Lung (tissue), 12 donors: ENCODE measurements around the gene LENEP. TPM values are rescaled to one million over a fixed set of nuclear protein-coding genes. Genes with fewer than 3 reads are reported as not detected.

Source experiments
- ATAC-seq: fragments of 200-7000 bp; cut with Tn5 transposase; one replicate; pipeline ENCODE4 v1.9.1; 2020; ENCODE audit warnings: moderate number of reproducible peaks; ENCODE audit not compliant: insufficient read depth, low FRiP score
- DNase-seq, 3 donors: peaks; one replicate each; pipeline ENCODE4 v3.0.0-alpha.2; 2013 to 2017
- H3K27ac ChIP-seq, 2 donors: one replicate each; pipeline ENCODE4 v1.5.1; 2013; ENCODE audit warnings: mild to moderate bottlenecking in 2 of 2, moderate library complexity in 2 of 2, control low read depth in 1 of 2, inconsistent platforms in 1 of 2, low read depth in 1 of 2, low read length in 1 of 2
- H3K27me3 ChIP-seq, 3 donors: one replicate each; pipeline ENCODE4 v1.5.1; 2013; ENCODE audit warnings: low read length in 2 of 3; ENCODE audit not compliant: control insufficient read depth in 3 of 3, insufficient read depth in 3 of 3
- H3K36me3 ChIP-seq, 4 donors: one replicate each; pipeline ENCODE4 v1.5.1; 2013; ENCODE audit warnings: low read length in 4 of 4, mild to moderate bottlenecking in 1 of 4, moderate library complexity in 1 of 4; ENCODE audit not compliant: control insufficient read depth in 4 of 4, insufficient read depth in 4 of 4
- H3K4me1 ChIP-seq, 5 donors: one replicate each; pipeline ENCODE4 v1.5.1; 2013; ENCODE audit warnings: low read length in 5 of 5, mild to moderate bottlenecking in 2 of 5, moderate library complexity in 1 of 5; ENCODE audit not compliant: control insufficient read depth in 5 of 5, insufficient read depth in 5 of 5
- H3K4me3 ChIP-seq: one replicate; pipeline ENCODE4 v1.5.1; 2013; ENCODE audit warnings: mild to moderate bottlenecking, control low read depth, moderate library complexity
- H3K9ac ChIP-seq, 2 donors: one replicate each; pipeline ENCODE4 v1.5.1; 2013; ENCODE audit warnings: low read length in 2 of 2, control low read depth in 1 of 2; ENCODE audit not compliant: insufficient read depth in 1 of 2
- H3K9me3 ChIP-seq, 4 donors: one replicate each; pipeline ENCODE4 v1.5.1; 2013; ENCODE audit warnings: low read length in 3 of 4, mild to moderate bottlenecking in 1 of 4, moderate library complexity in 1 of 4; ENCODE audit not compliant: control insufficient read depth in 4 of 4, insufficient read depth in 3 of 4
- CTCF ChIP-seq: IDR thresholded peaks from 2 replicates; pipeline ENCODE4 v1.5.1; 2012; ENCODE audit warnings: mild to moderate bottlenecking; ENCODE audit errors: control extremely low read depth, extremely low read depth
- WGBS, 2 donors: extraction: QIAGEN DNeasy Blood & Tissue Kit; methylation state at CpG; one replicate each; pipeline ENCODE4 v1.1.7; 2013; 5-methylcytosine and 5-hydroxymethylcytosine counted together
- polyA plus RNA-seq, 2 donors: library from polyadenylated mRNA; stranded (reverse); fragments of 200-250 nt; gene quantifications; one replicate each; pipeline ENCODE4 v1.2.1, GENCODE V29; 2013
- total RNA-seq, 2 donors: library from RNA; depleted of rRNA in 1 of 2; stranded (reverse); fragments of >200 nt in 1 of 2; gene quantifications; one replicate each; pipeline ENCODE4 v1.2.1, GENCODE V29; 2014 to 2021
- donor health status: control.
- donor health status: control.
- donor health status: Bipolar disorder and iron deficiency.
- donor health status: healthy.
- donor health status: DM: yes; HTN: yes; CAD: no.

Gene LENEP
- total and polyA plus RNA-seq, 4 donors = 0.31 to 0.89 TPM; not detected in 2

- H3K9ac ChIP-seq = peak overlapping the region in 1 of 2 donors; percentile 13
- WGBS, 2 donors = 86% methylated on average over 15 of the region's 15 CpGs
- DNase-seq (no peak), ATAC-seq (no peak)
- no peak for TF ChIP-seq CTCF
- no peaks in the 10 kb centered on the region for H3K9me3 ChIP-seq
- H3K27ac ChIP-seq = no peak overlapping the region
- H3K4me1 ChIP-seq = peaks cover 0 to 27% (median 7%) of the 10 kb centered on the region in 5 donors
- no peak overlapping the region for H3K4me3 ChIP-seq
- H3K36me3 ChIP-seq = peaks cover 0 to 31% (median 11%) of the 10 kb centered on the region in 4 donors
- H3K27me3 ChIP-seq = no peaks in the 10 kb centered on the region
Measured at GRCh38 chr1:154945160-154945961, 48.0 kb upstream of the LENEP start.

- Histone ChIP-seq H3K9me3 (no peaks in the 10 kb centered on the region), H3K4me1 (peaks cover 0 to 25% (median 7%) of the 10 kb centered on the region in 5 donors), H3K27ac (no peak overlapping the region), H3K27me3 (no peaks in the 10 kb centered on the region), H3K9ac (no peak overlapping the region), H3K4me3 (no peak overlapping the region), H3K36me3 (peaks cover 0 to 40% (median 13%) of the 10 kb centered on the region in 4 donors)
- ATAC-seq = no peak
- TF ChIP-seq CTCF = no peak
- WGBS, 2 donors = 86% methylated on average over 17 of the region's 17 CpGs
- DNase-seq = no peak
Measured at GRCh38 chr1:154945962-154946850, 47.2 kb upstream of the LENEP start.

GRCh38 chr1:154948079-154948478 lies 45.3 kb upstream of the LENEP start:
- Histone ChIP-seq H3K9me3 (no peaks in the 10 kb centered on the region), H3K36me3 (peaks cover 0 to 41% (median 13%) of the 10 kb centered on the region in 4 donors), H3K27me3 (no peaks in the 10 kb centered on the region), H3K27ac (no peak overlapping the region), H3K4me3 (no peak overlapping the region), H3K9ac (no peak overlapping the region), H3K4me1 (peaks cover 0 to 15% (median 2%) of the 10 kb centered on the region in 5 donors)
- ATAC-seq (no peak), DNase-seq (no peak)
- no peak for TF ChIP-seq CTCF
- WGBS, 2 donors = 96 to 98% methylated on average over 11 of the region's 11 CpGs
